ENCODE data around the gene UNK.

DNA sequence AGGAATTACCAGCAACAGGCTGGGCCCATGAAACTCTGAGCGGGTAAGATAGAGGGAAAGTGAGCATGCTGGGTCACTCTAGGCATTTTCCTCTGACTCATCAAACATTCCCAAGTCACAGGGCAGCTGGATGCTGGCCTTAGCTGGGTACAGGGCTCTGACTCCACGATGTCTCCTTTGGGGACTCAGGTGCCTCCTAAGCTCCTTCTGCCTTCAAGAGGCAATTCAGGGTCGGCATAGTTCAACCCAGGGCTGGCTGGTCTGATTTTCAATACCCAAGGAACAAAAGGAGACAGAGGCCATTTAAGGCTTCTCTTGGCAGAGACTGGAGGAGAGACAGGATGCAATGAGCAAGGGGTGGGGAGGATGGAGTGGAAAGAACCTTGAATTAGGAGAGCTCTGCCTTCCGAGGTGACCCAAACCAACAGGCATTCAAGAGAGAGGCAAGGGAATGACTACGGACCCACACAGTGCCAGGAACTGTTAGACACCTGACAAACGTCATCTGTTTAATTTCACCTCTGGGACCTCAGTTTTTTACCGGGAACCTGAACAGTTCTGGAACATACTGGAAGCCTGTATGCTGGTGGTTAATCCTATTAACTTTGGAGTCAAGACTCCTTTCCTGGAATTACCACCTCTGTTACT is 69.6 kb downstream of the UNK start:
- TF ChIP-seq, protein P1, sequence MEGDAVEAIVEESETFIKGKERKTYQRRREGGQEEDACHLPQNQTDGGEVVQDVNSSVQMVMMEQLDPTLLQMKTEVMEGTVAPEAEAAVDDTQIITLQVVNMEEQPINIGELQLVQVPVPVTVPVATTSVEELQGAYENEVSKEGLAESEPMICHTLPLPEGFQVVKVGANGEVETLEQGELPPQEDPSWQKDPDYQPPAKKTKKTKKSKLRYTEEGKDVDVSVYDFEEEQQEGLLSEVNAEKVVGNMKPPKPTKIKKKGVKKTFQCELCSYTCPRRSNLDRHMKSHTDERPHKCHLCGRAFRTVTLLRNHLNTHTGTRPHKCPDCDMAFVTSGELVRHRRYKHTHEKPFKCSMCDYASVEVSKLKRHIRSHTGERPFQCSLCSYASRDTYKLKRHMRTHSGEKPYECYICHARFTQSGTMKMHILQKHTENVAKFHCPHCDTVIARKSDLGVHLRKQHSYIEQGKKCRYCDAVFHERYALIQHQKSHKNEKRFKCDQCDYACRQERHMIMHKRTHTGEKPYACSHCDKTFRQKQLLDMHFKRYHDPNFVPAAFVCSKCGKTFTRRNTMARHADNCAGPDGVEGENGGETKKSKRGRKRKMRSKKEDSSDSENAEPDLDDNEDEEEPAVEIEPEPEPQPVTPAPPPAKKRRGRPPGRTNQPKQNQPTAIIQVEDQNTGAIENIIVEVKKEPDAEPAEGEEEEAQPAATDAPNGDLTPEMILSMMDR (conservative IDR thresholded peaks at IDR 0.05; ENCODE audit: low read length), result no peak
- no peak for TF ChIP-seq EZH2phosphoT487 (IDR thresholded peaks at IDR 0.05; ENCODE audit: borderline replicate concordance, low read depth, low read length)

All from OCI-LY7 (cell line).